IPS-15b (cell line): ENCODE measurements around the gene B4GALT5.
"Not testable (repeated sequence)": the region's sequence is repeated elsewhere in the genome, so short reads cannot be mapped to it uniquely, and the experiment has no call there.

Experiments
- H3K27me3 ChIP-seq: one replicate; pipeline ENCODE4 v1.6.1; 2013; ENCODE audit warnings: low read length; ENCODE audit not compliant: control insufficient read depth, insufficient read depth
- H3K36me3 ChIP-seq: one replicate; pipeline ENCODE4 v1.6.1; 2013; ENCODE audit warnings: low read length; ENCODE audit not compliant: control insufficient read depth, insufficient read depth
- H3K4me1 ChIP-seq: one replicate; pipeline ENCODE4 v1.6.1; 2013; ENCODE audit warnings: mild to moderate bottlenecking, low read length; ENCODE audit not compliant: control insufficient read depth, insufficient read depth
- H3K4me3 ChIP-seq: one replicate; pipeline ENCODE4 v1.5.1; 2013; ENCODE audit warnings: low read depth, low read length
- H3K9ac ChIP-seq: one replicate; pipeline ENCODE4 v1.6.1; 2013; ENCODE audit warnings: low read depth, mild to moderate bottlenecking, low read length
- H3K9me3 ChIP-seq: one replicate; pipeline ENCODE4 v1.6.1; 2013; ENCODE audit warnings: mild to moderate bottlenecking, low read length; ENCODE audit not compliant: control insufficient read depth, insufficient read depth

The B4GALT5 gene

DNA sequence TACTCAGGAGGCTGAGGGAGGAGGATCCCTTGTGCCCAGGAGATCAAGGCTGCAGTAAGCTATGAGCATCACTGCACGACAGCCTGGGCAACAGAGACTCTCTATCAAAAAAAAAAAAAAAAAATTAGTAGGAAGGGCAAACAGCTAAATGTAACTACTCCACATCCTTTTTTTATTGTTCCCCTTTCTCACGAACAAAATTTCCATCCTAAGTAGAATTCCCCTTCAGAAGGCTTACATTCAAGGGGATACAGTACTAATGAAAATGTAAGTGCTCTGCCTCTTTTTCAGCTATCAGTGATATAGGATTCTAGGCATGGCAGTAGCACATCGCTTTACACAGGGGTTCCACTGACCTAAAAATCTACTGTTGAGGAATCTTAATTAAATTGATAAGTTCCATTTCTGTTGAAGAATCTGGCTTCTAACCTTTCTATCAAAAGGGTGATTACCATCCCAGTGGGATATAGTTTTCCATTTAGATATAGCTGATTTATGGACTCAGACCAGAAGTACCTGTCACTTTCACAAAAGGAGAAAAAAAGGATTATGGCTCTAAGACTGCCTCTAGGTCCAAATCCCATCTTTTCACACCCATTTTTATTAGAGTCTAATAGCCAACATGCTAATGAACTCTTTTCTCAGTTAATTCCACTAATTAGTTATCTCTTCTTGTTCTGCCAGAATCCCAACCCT lies 2.6 kb downstream of the B4GALT5 start:
- H3K27me3 ChIP-seq: no peaks in the 10 kb centered on the region
- no peak overlapping the region for H3K9ac ChIP-seq
- H3K9me3 ChIP-seq: no peaks in the 10 kb centered on the region
- H3K4me1 ChIP-seq: peaks cover 27% of the 10 kb centered on the region
- H3K4me3 ChIP-seq: peak overlapping the region; percentile 2
- H3K36me3 ChIP-seq: no peaks in the 10 kb centered on the region

DNA sequence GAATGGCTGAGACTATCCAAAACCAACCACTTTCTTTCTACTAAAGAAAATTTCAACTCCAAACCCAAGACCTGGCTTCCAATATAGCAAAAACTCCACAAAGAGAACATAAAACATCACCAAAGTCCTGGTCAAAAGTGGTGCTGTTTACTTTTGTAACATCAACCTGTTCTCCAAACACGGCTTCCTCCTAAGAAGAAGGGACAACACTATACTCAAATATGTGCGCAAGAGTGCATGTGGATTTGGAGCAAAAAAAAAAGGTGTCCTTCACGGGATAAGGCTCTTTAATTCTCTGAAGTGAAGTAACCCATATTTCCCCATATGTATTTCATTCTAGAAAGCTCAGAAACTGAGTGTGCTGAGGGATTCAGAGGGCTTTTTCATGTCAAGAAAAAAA lies 6.6 kb downstream of the B4GALT5 start:
- no peaks in the 10 kb centered on the region for H3K9me3 ChIP-seq
- no peaks in the 10 kb centered on the region for H3K27me3 ChIP-seq
- H3K36me3 ChIP-seq: no peaks in the 10 kb centered on the region
- H3K9ac ChIP-seq: no peak overlapping the region
- H3K4me1 ChIP-seq: peaks cover 40% of the 10 kb centered on the region
- H3K4me3 ChIP-seq: no peak overlapping the region

GRCh38 chr20:49706630-49707091 lies 7.0 kb downstream of the B4GALT5 start:
- H3K9me3 ChIP-seq: no peaks in the 10 kb centered on the region
- peaks cover 37% of the 10 kb centered on the region for H3K4me1 ChIP-seq
- no peaks in the 10 kb centered on the region for H3K36me3 ChIP-seq
- no peaks in the 10 kb centered on the region for H3K27me3 ChIP-seq
- no peak overlapping the region for H3K4me3 ChIP-seq
- no peak overlapping the region for H3K9ac ChIP-seq

DNA sequence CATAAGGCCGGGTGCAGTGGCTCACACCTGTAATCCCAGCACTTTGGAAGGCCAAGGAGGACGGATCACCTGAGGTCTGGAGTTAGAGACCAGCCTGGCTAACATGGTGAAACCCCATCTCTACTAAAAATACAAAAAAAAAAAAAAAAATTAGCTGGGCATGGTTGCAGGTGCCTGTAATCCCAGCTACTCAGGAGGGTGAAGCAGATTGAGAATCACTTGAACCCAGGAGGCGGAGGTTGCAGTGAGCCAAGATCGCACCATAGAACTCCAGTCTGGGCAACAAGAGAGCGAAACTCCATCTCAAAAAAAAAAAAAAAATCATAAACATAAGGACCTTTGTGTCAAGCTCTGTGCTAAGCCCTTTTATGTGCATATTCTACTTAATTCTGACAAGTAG lies 7.8 kb downstream of the B4GALT5 start:
- peaks cover 31% of the 10 kb centered on the region for H3K4me1 ChIP-seq
- not testable (repeated sequence) for H3K9me3 ChIP-seq, H3K4me3 ChIP-seq, H3K36me3 ChIP-seq, H3K9ac ChIP-seq, H3K27me3 ChIP-seq

- Histone ChIP-seq H3K9me3 (no peaks in the 10 kb centered on the region), H3K4me1 (peaks cover 31% of the 10 kb centered on the region), H3K27me3 (no peaks in the 10 kb centered on the region), H3K9ac (no peak overlapping the region), H3K4me3 (no peak overlapping the region), H3K36me3 (no peaks in the 10 kb centered on the region)
Observed at GRCh38 chr20:49705358-49705757, 8.3 kb downstream of the B4GALT5 start.

GRCh38 chr20:49704932-49705336 lies 8.7 kb downstream of the B4GALT5 start:
- H3K27me3 ChIP-seq: no peaks in the 10 kb centered on the region
- no peaks in the 10 kb centered on the region for H3K9me3 ChIP-seq
- no peak overlapping the region for H3K4me3 ChIP-seq
- no peaks in the 10 kb centered on the region for H3K36me3 ChIP-seq
- H3K4me1 ChIP-seq: peaks cover 30% of the 10 kb centered on the region
- H3K9ac ChIP-seq: no peak overlapping the region

DNA sequence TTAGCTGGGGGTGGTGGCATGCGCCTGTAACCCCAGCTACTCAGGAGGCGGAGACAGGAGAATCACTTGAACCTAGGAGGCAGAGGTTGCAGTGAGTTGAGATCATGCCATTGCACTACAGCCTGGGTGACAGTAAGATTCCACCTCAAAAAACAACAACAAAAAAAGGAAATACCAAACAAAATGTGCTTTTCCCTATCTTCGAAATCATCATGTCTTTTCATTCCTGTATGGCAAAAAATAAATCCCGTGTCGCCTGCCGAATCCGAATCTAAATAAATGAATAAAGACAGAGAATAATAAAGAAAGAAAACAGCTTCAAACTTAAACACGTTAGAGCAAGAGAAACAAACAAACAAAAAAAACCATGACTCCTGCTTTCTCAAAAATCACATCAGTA lies 11.8 kb downstream of the B4GALT5 start:
- H3K9ac ChIP-seq: no peak overlapping the region
- no peaks in the 10 kb centered on the region for H3K9me3 ChIP-seq
- H3K27me3 ChIP-seq: no peaks in the 10 kb centered on the region
- H3K4me1 ChIP-seq: peaks cover 44% of the 10 kb centered on the region
- no peaks in the 10 kb centered on the region for H3K36me3 ChIP-seq
- H3K4me3 ChIP-seq: no peak overlapping the region

DNA sequence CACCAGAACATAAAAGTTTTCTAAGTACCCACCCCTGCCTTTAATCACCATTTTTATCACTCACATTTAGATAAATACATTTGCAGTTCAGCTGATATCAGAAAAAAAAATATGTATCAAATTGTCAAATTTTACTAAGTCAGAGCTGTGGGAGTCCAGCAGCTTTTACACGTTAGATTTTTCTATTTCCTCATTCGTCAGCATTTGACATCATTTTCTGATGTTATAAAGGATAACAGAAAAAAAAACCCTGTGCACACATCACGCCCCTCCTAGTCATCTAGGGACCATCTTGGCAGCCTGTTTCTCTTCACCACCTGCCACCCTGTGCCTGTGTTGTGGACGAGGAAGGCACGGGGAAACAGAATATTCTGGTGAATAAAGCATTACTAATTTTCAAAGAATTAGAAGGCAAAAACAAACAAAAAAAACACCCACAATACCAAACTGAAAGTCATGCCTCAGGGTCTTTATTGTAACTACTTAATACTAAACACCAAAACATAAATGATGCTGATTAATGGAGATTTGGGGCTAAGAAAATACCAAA lies 12.4 kb downstream of the B4GALT5 start:
- Histone ChIP-seq H3K9me3 (no peaks in the 10 kb centered on the region), H3K36me3 (no peaks in the 10 kb centered on the region), H3K4me3 (no peak overlapping the region), H3K27me3 (no peaks in the 10 kb centered on the region), H3K9ac (no peak overlapping the region), H3K4me1 (peaks cover 42% of the 10 kb centered on the region)

- Histone ChIP-seq H3K4me1 (peaks cover 42% of the 10 kb centered on the region), H3K27me3 (no peaks in the 10 kb centered on the region), H3K4me3 (no peak overlapping the region), H3K36me3 (no peaks in the 10 kb centered on the region), H3K9ac (no peak overlapping the region), H3K9me3 (no peaks in the 10 kb centered on the region)
Observed at GRCh38 chr20:49700411-49701185, 13.1 kb downstream of the B4GALT5 start.

DNA sequence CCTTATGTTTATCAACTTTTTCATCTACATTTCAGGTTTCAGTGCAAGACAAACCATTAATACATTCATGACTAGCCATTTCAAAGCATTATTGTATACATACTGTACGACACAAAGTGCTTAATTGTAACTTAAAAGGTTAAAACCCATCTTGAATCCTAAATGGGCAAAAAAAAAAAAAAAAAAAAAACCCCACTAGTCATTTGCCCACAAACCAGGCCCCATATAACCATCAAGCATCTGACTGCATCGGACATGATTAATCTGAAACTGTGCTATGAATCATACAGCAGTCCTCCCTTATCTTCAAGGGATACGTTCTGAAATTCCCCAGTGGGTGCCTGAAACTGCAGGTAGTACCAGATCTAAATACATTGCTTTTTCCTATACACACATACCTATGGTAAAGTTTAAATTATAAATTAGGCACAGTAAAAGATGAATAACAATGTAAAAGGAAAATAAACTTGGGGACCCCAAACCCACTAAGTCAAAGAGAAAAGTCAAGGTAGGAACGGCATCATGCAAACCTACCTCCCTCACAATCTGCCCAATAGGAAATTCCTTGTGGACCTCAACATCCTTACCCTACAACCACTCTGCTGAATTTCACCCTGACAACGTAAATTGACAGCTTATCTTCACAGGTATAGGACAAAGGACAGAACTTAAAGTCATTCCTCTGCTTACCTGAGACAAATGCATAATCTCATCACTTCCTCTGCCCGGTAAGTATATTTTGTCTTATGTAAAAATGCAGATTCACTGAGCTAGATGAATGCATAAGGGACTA lies 14.3 kb downstream of the B4GALT5 start:
- Histone ChIP-seq H3K9me3 (no peaks in the 10 kb centered on the region), H3K4me1 (peaks cover 37% of the 10 kb centered on the region), H3K36me3 (no peaks in the 10 kb centered on the region), H3K27me3 (no peaks in the 10 kb centered on the region), H3K4me3 (no peak overlapping the region), H3K9ac (no peak overlapping the region)

DNA sequence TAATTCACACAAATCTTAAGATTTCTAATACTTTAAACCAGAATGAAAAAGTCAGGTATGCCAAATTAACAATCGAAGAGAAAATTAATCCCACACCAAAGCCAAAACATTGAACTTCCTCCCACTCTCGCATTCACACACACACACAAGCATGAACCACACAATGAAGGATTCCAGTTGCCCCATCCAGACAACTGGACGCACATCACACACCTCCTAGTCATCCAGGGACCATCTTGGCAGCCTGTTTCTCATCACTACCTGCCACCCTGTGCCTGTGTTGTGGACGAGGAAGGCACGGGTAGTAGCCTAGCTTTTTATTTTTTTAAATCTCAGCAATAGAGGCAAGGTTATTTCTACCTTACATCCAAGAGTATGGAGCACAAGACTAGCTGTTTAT lies 15.2 kb downstream of the B4GALT5 start:
- H3K27me3 ChIP-seq: no peaks in the 10 kb centered on the region
- no peaks in the 10 kb centered on the region for H3K9me3 ChIP-seq
- H3K4me1 ChIP-seq: peaks cover 45% of the 10 kb centered on the region
- H3K9ac ChIP-seq: no peak overlapping the region
- H3K4me3 ChIP-seq: no peak overlapping the region
- H3K36me3 ChIP-seq: no peaks in the 10 kb centered on the region
